OCI-LY3 (cell line): ENCODE data around the gene CD14.
"Not testable (repeated sequence)": the region's sequence is repeated elsewhere in the genome, so short reads cannot be mapped to it uniquely, and the experiment has no call there.

ENCODE experiments used
- H2AFZ ChIP-seq: fragments of 200-600, 300-600 bp; shearing (Covaris generic); 2 replicates; pipeline ENCODE4 v1.6.0; 2014; ENCODE audit warnings: antibody characterized with exemption, low read depth, low read length
- H3K27ac ChIP-seq: fragments of 200-600, 300-600 bp; sonication (generic); 2 replicates; pipeline ENCODE4 v1.5.1; 2014; ENCODE audit warnings: mild to moderate bottlenecking, low read length, moderate library complexity, mixed read lengths
- H3K27me3 ChIP-seq: fragments of 200-600, 300-600 bp; sonication (generic); 2 replicates; pipeline ENCODE4 v1.6.1; 2014; ENCODE audit warnings: low read depth, low read length, mixed read lengths
- H3K36me3 ChIP-seq: fragments of 200-600, 300-600 bp; sonication (generic); replicated peaks from 2 replicates; pipeline ENCODE3; 2014; ENCODE audit warnings: low read depth, low read length, mixed read lengths
- H3K4me1 ChIP-seq: fragments of 300-600, 200-600 bp; sonication (generic); 2 replicates; pipeline ENCODE4 v1.6.1; 2014; ENCODE audit warnings: low read length, mixed read lengths
- H3K4me2 ChIP-seq: fragments of 200-600, 300-600 bp; sonication (generic); 2 replicates; pipeline ENCODE4 v1.6.1; 2014; ENCODE audit warnings: low read length, mixed read lengths
- H3K4me3 ChIP-seq: fragments of 300-600, 200-600 bp; sonication (generic); 2 replicates; pipeline ENCODE4 v1.5.1; 2014; ENCODE audit warnings: antibody characterized with exemption, mild to moderate bottlenecking, low read length, moderate library complexity
- H3K79me2 ChIP-seq: fragments of 300-600, 200-600 bp; shearing (Covaris generic); 2 replicates; pipeline ENCODE4 v1.6.1; 2014; ENCODE audit warnings: mild to moderate bottlenecking, low read length, mixed read lengths
- H3K9ac ChIP-seq: fragments of 300-600, 200-600 bp; shearing (Covaris generic); 2 replicates; pipeline ENCODE4 v1.6.0; 2014; ENCODE audit warnings: mild to moderate bottlenecking, low read length, moderate library complexity
- H3K9me3 ChIP-seq: fragments of 200-600, 300-600 bp; shearing (Covaris generic); 2 replicates; pipeline ENCODE4 v1.6.1; 2014; ENCODE audit warnings: low read length, mixed read lengths; ENCODE audit not compliant: insufficient read depth
- H4K20me1 ChIP-seq: fragments of 200-600, 300-600 bp; sonication (generic); 2 replicates; pipeline ENCODE4 v1.6.1; 2016; ENCODE audit warnings: low read length, mixed read lengths; ENCODE audit not compliant: insufficient read depth
- EZH2phosphoT487 ChIP-seq: fragments of 200-600 bp; shearing (Covaris generic); IDR thresholded peaks from 2 replicates; pipeline ENCODE4 v1.6.1; 2018; ENCODE audit warnings: antibody characterized with exemption, mixed run types, low read depth
- TF ChIP-seq, protein P1 (sequence below): fragments of 200-600, 300-600 bp; sonication (generic); IDR thresholded peaks from 2 replicates; pipeline ENCODE4 v1.5.1; 2014; ENCODE audit warnings: antibody characterized with exemption, low read length, low read depth

CD14 gene

DNA sequence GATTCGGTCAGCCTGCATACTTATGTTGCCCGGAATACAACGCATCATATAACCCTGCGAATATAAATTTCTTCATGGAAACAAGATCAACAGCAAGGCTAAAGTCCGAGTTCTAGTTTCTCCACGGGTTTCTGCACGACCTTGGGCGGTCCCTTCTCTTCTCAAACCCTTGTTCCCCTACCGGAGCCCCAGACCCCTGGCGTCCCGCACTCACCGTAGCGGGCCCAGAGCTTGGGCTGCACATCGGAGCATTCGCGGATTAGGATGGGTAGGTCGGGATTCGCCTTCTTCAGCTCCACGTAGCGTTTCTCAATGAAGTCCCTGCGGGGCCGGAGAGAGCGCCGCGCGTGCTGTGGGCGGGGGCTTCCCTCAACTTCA is 14.1 kb upstream of the CD14 start:
- H3K4me2 ChIP-seq = peak overlapping the region; percentile 76
- TF ChIP-seq, protein P1, sequence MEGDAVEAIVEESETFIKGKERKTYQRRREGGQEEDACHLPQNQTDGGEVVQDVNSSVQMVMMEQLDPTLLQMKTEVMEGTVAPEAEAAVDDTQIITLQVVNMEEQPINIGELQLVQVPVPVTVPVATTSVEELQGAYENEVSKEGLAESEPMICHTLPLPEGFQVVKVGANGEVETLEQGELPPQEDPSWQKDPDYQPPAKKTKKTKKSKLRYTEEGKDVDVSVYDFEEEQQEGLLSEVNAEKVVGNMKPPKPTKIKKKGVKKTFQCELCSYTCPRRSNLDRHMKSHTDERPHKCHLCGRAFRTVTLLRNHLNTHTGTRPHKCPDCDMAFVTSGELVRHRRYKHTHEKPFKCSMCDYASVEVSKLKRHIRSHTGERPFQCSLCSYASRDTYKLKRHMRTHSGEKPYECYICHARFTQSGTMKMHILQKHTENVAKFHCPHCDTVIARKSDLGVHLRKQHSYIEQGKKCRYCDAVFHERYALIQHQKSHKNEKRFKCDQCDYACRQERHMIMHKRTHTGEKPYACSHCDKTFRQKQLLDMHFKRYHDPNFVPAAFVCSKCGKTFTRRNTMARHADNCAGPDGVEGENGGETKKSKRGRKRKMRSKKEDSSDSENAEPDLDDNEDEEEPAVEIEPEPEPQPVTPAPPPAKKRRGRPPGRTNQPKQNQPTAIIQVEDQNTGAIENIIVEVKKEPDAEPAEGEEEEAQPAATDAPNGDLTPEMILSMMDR = no peak
- no peak for TF ChIP-seq EZH2phosphoT487
- peaks cover 10% of the 10 kb centered on the region for H3K36me3 ChIP-seq
- no peaks in the 10 kb centered on the region for H3K9me3 ChIP-seq
- peaks cover 31% of the 10 kb centered on the region for H3K79me2 ChIP-seq
- H2AFZ ChIP-seq = no peak overlapping the region
- H3K9ac ChIP-seq = peak overlapping the region; percentile 70
- peak overlapping the region; percentile 87 for H3K4me3 ChIP-seq
- H3K27me3 ChIP-seq = no peaks in the 10 kb centered on the region
- H3K4me1 ChIP-seq = peaks cover 10% of the 10 kb centered on the region
- no peaks in the 10 kb centered on the region for H4K20me1 ChIP-seq
- 0 out of 2 replicates have a peak overlapping the region, but pooled peaks have one; percentile 5 for H3K27ac ChIP-seq

DNA sequence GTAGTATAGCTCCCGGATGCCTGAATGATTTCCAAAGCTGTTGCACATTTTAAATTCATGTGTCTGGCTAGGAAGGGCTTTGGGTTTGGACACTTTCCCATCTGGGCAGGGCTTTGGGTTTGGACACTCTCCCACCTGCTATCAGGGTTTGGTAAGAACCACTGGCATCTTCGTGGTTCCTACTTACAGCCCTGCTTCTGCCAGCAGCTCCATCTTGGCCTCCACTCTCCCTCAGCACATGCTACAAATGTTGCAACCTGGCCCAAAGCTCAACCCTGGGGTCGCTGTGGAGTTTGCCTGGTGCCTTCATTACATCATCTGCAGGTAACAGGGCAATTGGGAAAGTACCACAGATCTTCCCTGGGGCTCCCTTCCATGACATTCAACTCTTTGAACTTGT is 9.7 kb upstream of the CD14 start:
- Histone ChIP-seq H2AFZ (no peak overlapping the region), H4K20me1 (no peaks in the 10 kb centered on the region), H3K27me3 (no peaks in the 10 kb centered on the region), H3K4me2 (no peak overlapping the region), H3K9ac (no peak overlapping the region), H3K27ac (no peak overlapping the region), H3K9me3 (no peaks in the 10 kb centered on the region), H3K4me1 (peaks cover 15% of the 10 kb centered on the region), H3K79me2 (peaks cover 32% of the 10 kb centered on the region), H3K4me3 (no peak overlapping the region), H3K36me3 (peaks cover 10% of the 10 kb centered on the region)
- no peak for TF ChIP-seq EZH2phosphoT487
- TF ChIP-seq, protein P1 = no peak

DNA sequence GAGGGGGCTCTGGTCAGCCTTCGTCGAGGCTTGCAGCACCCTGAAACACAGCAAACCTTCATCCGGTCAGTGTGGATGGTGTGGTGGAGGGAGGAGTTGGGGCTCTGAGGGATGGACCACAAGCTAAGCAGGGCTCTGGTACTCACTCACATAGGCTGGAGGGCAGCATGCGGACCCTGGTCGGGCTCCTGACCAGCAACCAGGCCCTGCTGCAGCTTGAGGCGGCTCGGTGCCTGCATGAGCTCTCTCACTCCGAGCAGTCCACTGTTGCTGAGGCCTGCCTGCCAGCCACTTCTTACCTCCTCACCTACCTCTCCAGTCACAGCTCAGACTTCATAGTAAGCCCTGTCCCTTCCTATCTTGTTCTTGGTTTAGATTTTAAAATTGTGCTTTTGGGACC is 8.7 kb upstream of the CD14 start:
- Histone ChIP-seq H3K79me2 (peaks cover 25% of the 10 kb centered on the region), H3K9ac (no peak overlapping the region), H2AFZ (no peak overlapping the region), H4K20me1 (no peaks in the 10 kb centered on the region), H3K36me3 (peaks cover 10% of the 10 kb centered on the region), H3K27me3 (no peaks in the 10 kb centered on the region), H3K27ac (no peak overlapping the region), H3K4me3 (no peak overlapping the region), H3K4me1 (peaks cover 15% of the 10 kb centered on the region), H3K4me2 (no peak overlapping the region), H3K9me3 (no peaks in the 10 kb centered on the region)
- TF ChIP-seq EZH2phosphoT487 = no peak
- TF ChIP-seq, protein P1 = no peak

DNA sequence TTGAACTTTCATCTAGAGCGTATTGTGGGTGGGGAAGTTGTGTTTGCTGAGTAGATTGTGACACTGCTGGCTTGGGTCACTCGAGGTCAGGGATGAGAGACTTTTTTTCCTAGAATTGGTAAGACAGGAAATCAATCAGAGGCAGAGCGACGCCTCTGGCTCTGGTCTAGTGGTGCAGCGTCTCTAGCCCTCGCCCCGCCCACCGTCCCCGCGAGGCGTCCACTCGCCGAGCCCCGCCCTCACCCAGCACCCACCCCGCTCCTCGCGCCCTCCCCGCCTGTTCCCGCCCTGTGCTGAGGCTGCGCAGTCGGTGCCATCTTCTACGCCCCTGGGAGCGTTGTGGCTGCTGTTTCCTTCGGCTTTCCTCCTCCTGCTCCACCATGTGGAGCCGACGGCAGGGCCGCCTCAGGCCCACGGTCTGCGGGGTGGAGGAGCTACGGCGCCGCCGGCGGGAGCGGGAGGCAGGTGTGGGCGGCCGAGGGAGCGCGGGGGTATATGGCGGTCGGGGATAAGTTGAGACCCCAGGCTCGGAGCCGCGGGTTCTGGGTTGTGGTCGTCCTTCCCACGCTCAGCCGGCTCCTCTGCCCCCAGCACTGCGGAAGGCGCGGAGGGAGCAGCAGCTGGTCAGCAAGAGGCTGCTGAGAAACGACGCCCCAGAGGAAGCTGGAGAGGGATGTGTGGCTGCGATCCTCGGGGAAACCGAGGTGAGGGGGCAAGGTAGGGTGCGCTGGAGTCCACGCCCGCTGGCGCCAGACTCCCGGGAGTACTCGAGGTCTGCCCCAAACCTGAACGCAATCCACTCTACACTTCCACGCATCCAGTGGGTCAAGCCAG is 6.4 kb upstream of the CD14 start, which contains the start of gene TMCO6:
Gene TMCO6, plus strand, starts transcription at position 304 of the 834 bp plus-strand sequence. Its CDS starts 77 bp downstream, at position 381.
- peak within 1 kb of the TSS; percentile 92 for H3K9ac ChIP-seq
- no peak for TF ChIP-seq EZH2phosphoT487
- TF ChIP-seq, protein P1 = peak; percentile 42

DNA sequence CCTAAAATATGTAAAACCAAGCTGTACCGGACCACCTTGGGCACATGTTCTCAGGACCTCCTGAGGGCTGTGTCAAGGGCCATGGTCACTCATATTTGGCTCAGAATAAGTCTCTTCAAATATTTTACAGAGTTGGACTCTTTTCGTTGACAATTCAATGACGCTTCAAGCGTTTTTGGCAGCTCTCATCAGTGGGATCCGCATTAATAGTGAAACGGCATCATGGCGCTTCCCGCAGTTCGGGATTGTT is 5.8 kb upstream of the CD14 start:
- peak overlapping the region; percentile 96 for H3K4me3 ChIP-seq
- H3K36me3 ChIP-seq, H4K20me1 ChIP-seq, H3K9me3 ChIP-seq, H3K79me2 ChIP-seq, H3K27me3 ChIP-seq: not testable (repeated sequence)
- peak overlapping the region; percentile 67 for H3K4me2 ChIP-seq
- H3K9ac ChIP-seq = peak overlapping the region; percentile 52
- peak overlapping the region; percentile 96 for H2AFZ ChIP-seq
- peaks cover 27% of the 10 kb centered on the region for H3K4me1 ChIP-seq
- peak overlapping the region; percentile 52 for H3K27ac ChIP-seq

More for the DNA sequence above, 6.4 kb upstream of the CD14 start, which contains the start of gene TMCO6:
- Histone ChIP-seq H3K79me2 (peaks cover 9% of the 10 kb centered on the region), H2AFZ (peak within 1 kb of the TSS; percentile 96), H3K27ac (peak within 1 kb of the TSS; percentile 52), H3K27me3 (no peaks in the 10 kb centered on the region), H3K4me2 (peak within 1 kb of the TSS; percentile 97), H4K20me1 (no peaks in the 10 kb centered on the region), H3K4me1 (peaks cover 23% of the 10 kb centered on the region), H3K4me3 (peak within 1 kb of the TSS; percentile 96), H3K9me3 (no peaks in the 10 kb centered on the region), H3K36me3 (no peaks in the 10 kb centered on the region)
